SK-N-MC (cell line): ENCODE data around the gene PARP15.

Experiments
- EZH2 ChIP-seq: fragments of 200-600 bp; sonication (generic); IDR thresholded peaks from one replicate; pipeline ENCODE4 v1.6.1; 2017; ENCODE audit warnings: antibody characterized with exemption
- FOXP2 ChIP-seq: optimal IDR thresholded peaks from 2 replicates; pipeline ENCODE3; 2011; ENCODE audit warnings: mild to moderate bottlenecking, moderate library complexity; ENCODE audit not compliant: insufficient read depth; ENCODE audit errors: extremely low read length, control extremely low read depth
- POLR2AphosphoS5 ChIP-seq: IDR thresholded peaks from 2 replicates; pipeline ENCODE4 v1.6.1; 2012; ENCODE audit warnings: mild to moderate bottlenecking, low read depth, low read length, borderline replicate concordance

DNA sequence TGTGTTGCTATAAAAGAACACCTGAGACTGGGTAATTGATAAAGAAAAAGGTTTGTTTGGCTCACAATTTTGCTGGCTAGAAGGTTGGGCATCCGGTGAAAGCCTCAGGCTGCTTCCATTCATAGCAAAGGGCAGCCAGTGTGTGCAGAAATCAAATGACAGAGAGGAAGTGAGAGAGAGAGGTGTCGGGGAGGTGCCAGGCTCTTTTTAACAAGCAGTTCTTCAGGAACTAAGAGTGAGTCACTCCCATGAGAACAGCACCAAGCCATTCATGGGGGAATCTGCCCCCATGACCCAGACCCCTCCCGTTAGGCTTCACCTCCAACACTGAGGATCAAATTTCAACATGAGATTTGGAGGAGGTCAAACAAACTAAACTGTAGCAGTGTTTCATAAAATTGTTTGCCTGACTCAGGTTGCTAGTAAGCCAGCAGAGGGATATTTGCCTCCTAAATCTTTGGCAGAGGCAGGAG is 4.5 kb upstream of the PARP15 start:
- no peak for TF ChIP-seq EZH2
- no peak for TF ChIP-seq POLR2AphosphoS5
- TF ChIP-seq FOXP2 = no peak
